Renal cortex interstitium (tissue), 11 donors: Measurements from ENCODE around the gene KCNJ5. TPM values are rescaled to one million over a fixed set of nuclear protein-coding genes. Genes with fewer than 3 reads are reported as not detected.

ENCODE experiments used
- DNase-seq, 11 donors: peaks; one replicate each; pipeline ENCODE4 v3.0.0-alpha.2; 2013; ENCODE audit warnings: low read depth in 9 of 11, low spot score in 4 of 11; ENCODE audit errors: extremely low read depth in 1 of 11
- polyA plus RNA-seq, 3 donors: library from polyadenylated mRNA; unstranded; fragments of 120-200 nt; gene quantifications; one replicate each; pipeline ENCODE4 v1.2.1, GENCODE V29; 2013; ENCODE audit not compliant: insufficient read length in 3 of 3

KCNJ5 gene
- polyA plus RNA-seq, 3 donors: 3.7 to 5.4 (median 4.2) TPM

- DNase-seq: no peak
These were observed 73.3 kb downstream of the KCNJ5 start for GRCh38 chr11:128964463-128964930.

GRCh38 chr11:128965485-128965884 is 74.3 kb downstream of the KCNJ5 start:
- DNase-seq: no peak

GRCh38 chr11:128967578-128967977 is 76.4 kb downstream of the KCNJ5 start:
- no peak for DNase-seq

GRCh38 chr11:128968916-128969315 is 77.8 kb downstream of the KCNJ5 start:
- no peak for DNase-seq

Other genes with a start within 250 kb of the KCNJ5 start
- 10 to 100 TPM; 24.7 to 26.3 (median 25.4) TPM for gene FLI1, start 197.3 kb upstream of the KCNJ5 start, polyA plus RNA-seq
- gene KCNJ1, start 24.1 kb upstream of the KCNJ5 start, polyA plus RNA-seq: 10 to 100 TPM; 65.7 to 91.3 (median 89.0) TPM
- gene TP53AIP1, start 51.5 kb downstream of the KCNJ5 start, polyA plus RNA-seq: 1 to 10 TPM in 2 of 3 donors, under 1 TPM in 1; 0.90 to 1.4 (median 1.1) TPM